Measurements from ENCODE around the gene RNASE9. TPM values are rescaled to one million over a fixed set of nuclear protein-coding genes. Genes with fewer than 3 reads are reported as not detected.
"Not testable (repeated sequence)": the region's sequence is repeated elsewhere in the genome, so short reads cannot be mapped to it uniquely, and the experiment has no call there.

The RNASE9 gene
- total and polyA plus RNA-seq, 5 donors: not detected

DNA sequence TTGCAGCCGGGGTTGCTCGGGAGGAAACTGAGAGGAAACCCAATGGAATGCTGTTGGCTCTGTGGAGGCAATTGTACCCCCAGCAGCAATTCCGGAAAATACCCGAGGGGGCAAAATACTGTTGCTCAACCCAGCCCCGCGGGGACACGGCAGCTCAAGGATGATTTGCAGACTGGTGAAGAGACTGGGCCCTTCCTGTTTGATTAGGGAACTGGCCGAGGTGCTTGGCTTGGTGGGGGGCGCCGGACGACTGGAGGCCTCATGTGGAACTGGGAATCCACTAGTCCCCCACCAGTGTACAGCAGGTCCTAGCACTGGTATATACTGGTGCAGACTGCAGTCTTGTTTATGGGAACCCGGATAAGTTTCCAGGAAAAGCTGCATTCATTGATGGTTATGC is 40.7 kb upstream of the RNASE9 start:
- DNase-seq (no peak), ATAC-seq (no peak)
- no peaks in the 10 kb centered on the region for H3K27me3 ChIP-seq (ENCODE audit: control insufficient read depth, insufficient read depth)
- 72% methylated on average over 12 of the region's 12 CpGs for WGBS
- H3K4me3 ChIP-seq (ENCODE audit: low read length): no peak overlapping the region
- intact Hi-C loops (cut with DNase I): loop anchor here in 3 of 4 donors (10.0 kb wide), 4 partner anchors 67 to 277 kb away; partner anchors contain the start of genes PARP2 (in 1 of the 3) and TEP1 (in 1 of the 3)
- H3K27ac ChIP-seq (ENCODE audit: low read length): no peak overlapping the region
- H3K4me1 ChIP-seq (ENCODE audit: control insufficient read depth, insufficient read depth, low read length): no peaks in the 10 kb centered on the region
- H3K9me3 ChIP-seq (ENCODE audit: control insufficient read depth, low read length): no peaks in the 10 kb centered on the region

DNA sequence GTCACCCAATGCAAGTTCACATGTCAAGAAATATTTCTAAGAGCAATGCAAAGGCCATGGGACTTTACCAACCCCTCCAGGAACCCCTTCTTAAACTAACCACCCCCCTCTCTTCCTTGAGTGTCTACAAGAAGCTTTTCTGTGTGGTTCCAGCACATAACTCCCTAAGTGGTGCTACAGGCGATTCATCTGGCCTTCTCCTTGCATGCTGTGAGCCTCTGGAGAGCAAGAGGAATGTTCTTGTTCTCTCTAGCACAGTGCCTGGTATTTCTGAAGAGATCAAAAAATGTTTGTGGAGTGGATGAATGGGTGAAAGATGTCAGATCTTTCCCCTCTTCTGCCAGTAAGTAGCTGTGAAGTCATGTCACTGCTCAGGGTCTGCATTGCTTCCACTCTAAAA is 36.3 kb upstream of the RNASE9 start:
- ATAC-seq: no peak
- intact Hi-C loops (cut with DNase I): no loop called here
- H3K27ac ChIP-seq (ENCODE audit: low read length): no peak overlapping the region
- no peak for DNase-seq
- H3K4me1 ChIP-seq (ENCODE audit: control insufficient read depth, insufficient read depth, low read length): no peaks in the 10 kb centered on the region
- no peak overlapping the region for H3K4me3 ChIP-seq (ENCODE audit: low read length)
- H3K27me3 ChIP-seq (ENCODE audit: control insufficient read depth, insufficient read depth): no peaks in the 10 kb centered on the region
- 87% methylated on average over 1 of the region's 1 CpG for WGBS
- H3K9me3 ChIP-seq (ENCODE audit: control insufficient read depth, low read length): no peaks in the 10 kb centered on the region

GRCh38 chr14:20595726-20596125 is 34.9 kb upstream of the RNASE9 start:
- 94% methylated on average over 3 of the region's 3 CpGs for WGBS
- H3K9me3 ChIP-seq (ENCODE audit: control insufficient read depth, low read length); H3K27me3 ChIP-seq (ENCODE audit: control insufficient read depth, insufficient read depth); H3K4me3 ChIP-seq (ENCODE audit: low read length); H3K27ac ChIP-seq (ENCODE audit: low read length); DNase-seq; intact Hi-C loops (cut with DNase I); H3K4me1 ChIP-seq (ENCODE audit: control insufficient read depth, insufficient read depth, low read length); ATAC-seq: not testable (repeated sequence)

DNA sequence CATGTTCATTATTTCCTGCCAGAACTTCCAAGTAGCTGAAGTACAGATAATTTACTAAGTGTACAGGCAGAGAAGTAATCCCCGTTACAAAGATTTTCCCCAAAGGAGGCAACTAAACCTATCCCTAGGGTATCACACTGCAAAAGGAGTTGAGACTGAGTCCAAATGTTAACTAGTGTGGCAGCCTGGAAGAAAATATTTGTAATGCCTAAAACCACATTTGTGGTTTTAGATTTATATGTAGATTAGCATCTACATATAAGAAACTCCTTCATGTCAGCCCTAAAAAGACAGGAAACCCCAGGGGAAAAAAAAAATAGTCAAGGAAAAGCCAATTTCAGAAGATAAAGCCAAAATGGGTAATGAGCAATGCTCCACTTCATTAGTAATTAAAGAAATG is 31.7 kb upstream of the RNASE9 start:
- Histone ChIP-seq H3K27ac (ENCODE audit: low read length) (no peak overlapping the region), H3K4me1 (ENCODE audit: control insufficient read depth, insufficient read depth, low read length) (no peaks in the 10 kb centered on the region), H3K9me3 (ENCODE audit: control insufficient read depth, low read length) (no peaks in the 10 kb centered on the region), H3K4me3 (ENCODE audit: low read length) (no peak overlapping the region), H3K27me3 (ENCODE audit: control insufficient read depth, insufficient read depth) (no peaks in the 10 kb centered on the region)
- WGBS: 34% methylated on average over 1 of the region's 1 CpG
- DNase-seq: no peak
- no peak for ATAC-seq
- intact Hi-C loops (cut with DNase I): no loop called here

DNA sequence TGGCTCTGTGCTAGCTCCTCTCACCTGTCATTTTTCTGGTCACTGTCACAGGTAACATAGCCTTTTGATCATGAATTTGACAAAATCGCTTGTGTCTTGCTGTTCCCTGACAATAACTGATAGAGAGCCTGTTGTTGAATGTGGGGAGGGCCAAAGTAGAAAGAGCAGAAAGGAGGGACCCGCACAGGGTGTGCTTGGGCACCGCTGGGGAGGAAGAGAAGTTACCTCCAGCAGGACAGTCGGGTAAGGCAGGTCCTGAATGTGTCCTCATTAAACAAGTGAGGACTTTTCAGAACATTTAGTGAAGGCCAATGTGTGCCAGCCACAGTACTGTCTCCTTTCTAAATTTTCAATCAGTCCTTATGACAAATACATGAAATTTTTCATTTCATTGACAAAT is 30.4 kb upstream of the RNASE9 start, which contains the start of gene RNASE12:
Gene RNASE12 (minus strand): TSS at position 142 of the 400 bp plus-strand sequence. CDS start 653 bp downstream, outside the sequence.
- intact Hi-C loops (cut with DNase I): no loop called here
- DNase-seq (no peak), ATAC-seq (no peak)
- Histone ChIP-seq H3K27me3 (ENCODE audit: control insufficient read depth, insufficient read depth) (no peaks in the 10 kb centered on the region), H3K9me3 (ENCODE audit: control insufficient read depth, low read length) (no peaks in the 10 kb centered on the region), H3K4me3 (ENCODE audit: low read length) (no peak within 1 kb of the TSS), H3K27ac (ENCODE audit: low read length) (no peak within 1 kb of the TSS), H3K4me1 (ENCODE audit: control insufficient read depth, insufficient read depth, low read length) (no peaks in the 10 kb centered on the region)
- 79% methylated on average over 4 of the region's 4 CpGs for WGBS

DNA sequence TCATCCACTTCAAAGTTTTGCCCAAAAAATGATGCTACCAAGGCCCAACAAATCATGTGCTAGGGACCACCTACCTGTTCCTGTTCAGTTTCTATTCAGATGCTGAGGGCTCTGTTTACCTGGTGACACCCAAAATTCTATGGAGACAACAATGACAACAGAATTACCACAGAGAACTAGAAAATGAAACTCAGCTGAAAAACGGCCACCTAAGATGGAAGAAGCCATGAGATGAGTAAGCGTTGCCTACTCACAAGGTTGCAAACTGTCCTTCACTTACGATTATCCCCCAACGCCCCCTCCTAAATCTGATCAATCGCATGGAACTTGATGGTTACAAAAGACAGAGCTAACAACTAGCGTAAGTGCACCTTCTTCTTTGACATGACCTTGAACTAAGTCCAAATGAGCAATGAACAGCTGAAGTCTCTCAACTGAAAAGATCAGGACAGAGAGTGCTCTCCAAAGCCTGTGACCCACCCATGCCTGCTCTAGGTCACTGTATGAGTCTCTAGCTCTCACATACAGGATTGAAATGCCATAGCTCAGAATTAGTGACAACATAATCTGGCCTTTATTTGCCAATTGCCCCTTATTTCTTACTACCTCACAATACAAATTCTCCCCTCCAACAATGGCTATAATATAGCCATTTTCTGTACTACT is 26.8 kb upstream of the RNASE9 start, which contains the start of gene RNASE11:
Gene RNASE11 (minus strand): TSS at position 513 of the 666 bp plus-strand sequence.
- Histone ChIP-seq H3K27me3 (ENCODE audit: control insufficient read depth, insufficient read depth) (no peaks in the 10 kb centered on the region), H3K4me3 (ENCODE audit: low read length) (no peak within 1 kb of the TSS), H3K9me3 (ENCODE audit: control insufficient read depth, low read length) (no peaks in the 10 kb centered on the region), H3K4me1 (ENCODE audit: control insufficient read depth, insufficient read depth, low read length) (no peaks in the 10 kb centered on the region), H3K27ac (ENCODE audit: low read length) (no peak within 1 kb of the TSS)
- ATAC-seq: no peak
- no peak for DNase-seq
- WGBS: 80% methylated on average over 6 of the region's 6 CpGs
- intact Hi-C loops (cut with DNase I): no loop called here

DNA sequence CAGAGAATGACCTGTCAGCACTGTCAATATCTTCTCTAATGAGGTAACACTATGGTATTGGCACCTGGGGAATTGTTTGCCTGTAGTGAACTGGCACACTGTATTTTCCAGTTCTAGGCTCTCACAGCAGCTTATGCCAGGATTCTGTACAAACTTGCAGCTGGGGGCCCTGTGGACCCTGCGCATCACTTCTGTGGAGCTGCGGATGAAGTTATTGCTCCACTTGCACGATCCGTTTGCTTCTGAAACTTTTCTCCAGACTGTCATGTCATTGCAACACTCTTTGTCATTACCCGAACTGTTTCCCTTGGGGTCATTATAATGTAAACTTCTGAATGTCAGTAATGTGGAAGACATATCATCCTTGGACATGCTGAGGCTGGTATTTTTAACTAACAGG is 23.1 kb upstream of the RNASE9 start:
- no peaks in the 10 kb centered on the region for H3K4me1 ChIP-seq (ENCODE audit: control insufficient read depth, insufficient read depth, low read length)
- intact Hi-C loops (cut with DNase I): no loop called here
- no peak for ATAC-seq
- H3K9me3 ChIP-seq (ENCODE audit: control insufficient read depth, low read length): no peaks in the 10 kb centered on the region
- 69% methylated on average over 5 of the region's 5 CpGs for WGBS
- no peak overlapping the region for H3K4me3 ChIP-seq (ENCODE audit: low read length)
- no peak overlapping the region for H3K27ac ChIP-seq (ENCODE audit: low read length)
- no peaks in the 10 kb centered on the region for H3K27me3 ChIP-seq (ENCODE audit: control insufficient read depth, insufficient read depth)
- no peak for DNase-seq

GRCh38 chr14:20583142-20583541 is 22.3 kb upstream of the RNASE9 start:
- DNase-seq: no peak
- intact Hi-C loops (cut with DNase I): no loop called here
- no peaks in the 10 kb centered on the region for H3K27me3 ChIP-seq (ENCODE audit: control insufficient read depth, insufficient read depth)
- H3K4me1 ChIP-seq (ENCODE audit: control insufficient read depth, insufficient read depth, low read length): no peaks in the 10 kb centered on the region
- ATAC-seq: no peak
- H3K4me3 ChIP-seq (ENCODE audit: low read length): no peak overlapping the region
- H3K27ac ChIP-seq (ENCODE audit: low read length): no peak overlapping the region
- H3K9me3 ChIP-seq (ENCODE audit: control insufficient read depth, low read length): no peaks in the 10 kb centered on the region

GRCh38 chr14:20580242-20580641 is 19.4 kb upstream of the RNASE9 start:
- Histone ChIP-seq H3K9me3 (ENCODE audit: control insufficient read depth, low read length) (no peaks in the 10 kb centered on the region), H3K4me3 (ENCODE audit: low read length) (no peak overlapping the region), H3K27me3 (ENCODE audit: control insufficient read depth, insufficient read depth) (no peaks in the 10 kb centered on the region), H3K27ac (ENCODE audit: low read length) (no peak overlapping the region), H3K4me1 (ENCODE audit: control insufficient read depth, insufficient read depth, low read length) (no peaks in the 10 kb centered on the region)
- no peak for DNase-seq
- intact Hi-C loops (cut with DNase I): no loop called here
- no peak for ATAC-seq
- WGBS: 81% methylated on average over 4 of the region's 4 CpGs

DNA sequence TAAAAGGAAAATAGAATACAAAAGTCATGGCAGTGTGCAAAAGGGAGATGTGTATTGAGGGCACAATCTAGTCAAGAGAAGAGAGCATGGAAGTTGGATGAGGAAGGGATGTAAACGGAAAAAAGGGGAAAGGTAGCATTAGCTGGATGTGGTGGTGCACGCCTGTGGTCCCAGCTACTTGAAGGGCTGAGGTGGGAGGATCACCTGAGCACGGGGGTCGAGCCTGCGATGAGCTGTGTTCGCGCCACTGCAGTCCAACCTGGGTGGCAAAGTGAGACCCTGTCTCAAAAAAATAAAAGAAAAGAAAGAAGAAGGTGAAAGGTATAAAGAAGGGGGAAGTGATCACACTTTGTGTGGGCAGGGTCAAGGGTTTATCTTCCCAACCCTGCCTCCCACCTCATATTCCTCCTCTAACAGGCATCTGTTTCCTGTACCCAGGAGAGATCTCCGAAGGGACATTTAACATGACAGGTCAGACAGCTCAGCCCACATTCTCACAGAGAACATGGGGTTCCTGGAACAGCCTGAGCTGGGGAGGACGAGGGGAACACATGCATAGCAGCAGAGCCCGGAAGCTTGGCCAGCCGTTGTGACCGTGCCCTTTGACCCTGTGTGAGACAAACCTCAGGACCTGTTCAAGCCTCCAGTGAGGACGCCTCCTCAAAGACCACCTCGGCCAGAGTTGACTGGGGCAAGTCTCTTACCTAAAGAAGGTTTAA is 18.1 kb upstream of the RNASE9 start:
- H3K4me1 ChIP-seq (ENCODE audit: control insufficient read depth, insufficient read depth, low read length): no peaks in the 10 kb centered on the region
- H3K27ac ChIP-seq (ENCODE audit: low read length): no peak overlapping the region
- no peaks in the 10 kb centered on the region for H3K9me3 ChIP-seq (ENCODE audit: control insufficient read depth, low read length)
- ATAC-seq: no peak
- peak in 1 of 3 donors; percentile 35 for DNase-seq
- H3K27me3 ChIP-seq (ENCODE audit: control insufficient read depth, insufficient read depth): no peaks in the 10 kb centered on the region
- H3K4me3 ChIP-seq (ENCODE audit: low read length): no peak overlapping the region
- WGBS: 66% methylated on average over 14 of the region's 14 CpGs
- intact Hi-C loops (cut with DNase I): no loop called here

GRCh38 chr14:20578325-20578724 is 17.5 kb upstream of the RNASE9 start:
- no peaks in the 10 kb centered on the region for H3K27me3 ChIP-seq (ENCODE audit: control insufficient read depth, insufficient read depth)
- H3K9me3 ChIP-seq (ENCODE audit: control insufficient read depth, low read length): no peaks in the 10 kb centered on the region
- 65% methylated on average over 3 of the region's 3 CpGs for WGBS
- H3K4me3 ChIP-seq (ENCODE audit: low read length): no peak overlapping the region
- no peak for DNase-seq
- intact Hi-C loops (cut with DNase I): no loop called here
- no peak for ATAC-seq
- no peaks in the 10 kb centered on the region for H3K4me1 ChIP-seq (ENCODE audit: control insufficient read depth, insufficient read depth, low read length)
- H3K27ac ChIP-seq (ENCODE audit: low read length): no peak overlapping the region
